ENCODE measurements around the gene USP33. TPM values are rescaled to one million over a fixed set of nuclear protein-coding genes. Genes with fewer than 3 reads are reported as not detected.

USP33 gene
- total and polyA plus RNA-seq, 2 of the 13 experiments (the other 11 are each of a cell fraction or from before 2014, with no cell fraction given): 32.0 to 49.1 TPM

GRCh38 chr1:77683160-77684148 lies 76.2 kb downstream of the USP33 start (continued):
- no peak for TF ChIP-seq NCOA5 (CRISPR knock-in tag; IDR thresholded peaks at IDR 0.05)
- no peak for TF ChIP-seq SUZ12 (IDR thresholded peaks at IDR 0.05; ENCODE audit: low read depth, low read length)
- TF ChIP-seq, protein P1, sequence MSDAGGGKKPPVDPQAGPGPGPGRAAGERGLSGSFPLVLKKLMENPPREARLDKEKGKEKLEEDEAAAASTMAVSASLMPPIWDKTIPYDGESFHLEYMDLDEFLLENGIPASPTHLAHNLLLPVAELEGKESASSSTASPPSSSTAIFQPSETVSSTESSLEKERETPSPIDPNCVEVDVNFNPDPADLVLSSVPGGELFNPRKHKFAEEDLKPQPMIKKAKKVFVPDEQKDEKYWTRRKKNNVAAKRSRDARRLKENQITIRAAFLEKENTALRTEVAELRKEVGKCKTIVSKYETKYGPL (CRISPR knock-in tag; IDR thresholded peaks at IDR 0.05): no peak
- TF ChIP-seq RAD51 (IDR thresholded peaks at IDR 0.05; ENCODE audit: borderline replicate concordance): no peak
- TF ChIP-seq, protein P2, sequence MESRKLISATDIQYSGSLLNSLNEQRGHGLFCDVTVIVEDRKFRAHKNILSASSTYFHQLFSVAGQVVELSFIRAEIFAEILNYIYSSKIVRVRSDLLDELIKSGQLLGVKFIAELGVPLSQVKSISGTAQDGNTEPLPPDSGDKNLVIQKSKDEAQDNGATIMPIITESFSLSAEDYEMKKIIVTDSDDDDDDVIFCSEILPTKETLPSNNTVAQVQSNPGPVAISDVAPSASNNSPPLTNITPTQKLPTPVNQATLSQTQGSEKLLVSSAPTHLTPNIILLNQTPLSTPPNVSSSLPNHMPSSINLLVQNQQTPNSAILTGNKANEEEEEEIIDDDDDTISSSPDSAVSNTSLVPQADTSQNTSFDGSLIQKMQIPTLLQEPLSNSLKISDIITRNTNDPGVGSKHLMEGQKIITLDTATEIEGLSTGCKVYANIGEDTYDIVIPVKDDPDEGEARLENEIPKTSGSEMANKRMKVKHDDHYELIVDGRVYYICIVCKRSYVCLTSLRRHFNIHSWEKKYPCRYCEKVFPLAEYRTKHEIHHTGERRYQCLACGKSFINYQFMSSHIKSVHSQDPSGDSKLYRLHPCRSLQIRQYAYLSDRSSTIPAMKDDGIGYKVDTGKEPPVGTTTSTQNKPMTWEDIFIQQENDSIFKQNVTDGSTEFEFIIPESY (CRISPR knock-in tag; IDR thresholded peaks at IDR 0.05): no peak
- TF ChIP-seq ELF1 (CRISPR knock-in tag; IDR thresholded peaks at IDR 0.05): peak; percentile 56
- no peak for TF ChIP-seq MATR3 (CRISPR knock-in tag; IDR thresholded peaks at IDR 0.05)
- no peak for TF ChIP-seq EHMT2 (IDR thresholded peaks at IDR 0.05; ENCODE audit: borderline replicate concordance, low read depth, low read length)
- TF ChIP-seq ZNF251 (CRISPR knock-in tag; IDR thresholded peaks at IDR 0.05): no peak
- TF ChIP-seq, protein P3, sequence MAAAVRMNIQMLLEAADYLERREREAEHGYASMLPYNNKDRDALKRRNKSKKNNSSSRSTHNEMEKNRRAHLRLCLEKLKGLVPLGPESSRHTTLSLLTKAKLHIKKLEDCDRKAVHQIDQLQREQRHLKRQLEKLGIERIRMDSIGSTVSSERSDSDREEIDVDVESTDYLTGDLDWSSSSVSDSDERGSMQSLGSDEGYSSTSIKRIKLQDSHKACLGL (CRISPR knock-in tag; IDR thresholded peaks at IDR 0.05): 0 out of 2 replicates have a peak, but pooled peaks have one; percentile 47
- TF ChIP-seq NCOR1 (IDR thresholded peaks at IDR 0.05; ENCODE audit: borderline replicate concordance, low read length): no peak
- TF ChIP-seq GRHL1 (CRISPR knock-in tag; conservative IDR thresholded peaks at IDR 0.05): no peak
- peak; percentile 25; the same call in 1 of the 2 replicates for TF ChIP-seq NFKB2 (CRISPR knock-in tag; IDR thresholded peaks at IDR 0.05; ENCODE audit: borderline replicate concordance)
- no peak for TF ChIP-seq MED13 (CRISPR knock-in tag; IDR thresholded peaks at IDR 0.05)
- TF ChIP-seq ZNF761 (CRISPR knock-in tag; conservative IDR thresholded peaks at IDR 0.05): no peak
- peak; percentile 27; the same call in 1 of the 2 replicates for TF ChIP-seq BCL6 (CRISPR knock-in tag; IDR thresholded peaks at IDR 0.05)
- no peak for TF ChIP-seq SMARCE1 (IDR thresholded peaks at IDR 0.05; ENCODE audit: borderline replicate concordance)
- no peak for TF ChIP-seq ZNF776 (CRISPR knock-in tag; IDR thresholded peaks at IDR 0.05)
- TF ChIP-seq ATF7-NPFF (CRISPR knock-in tag; IDR thresholded peaks at IDR 0.05; ENCODE audit: low read depth): peak; percentile 88
- TF ChIP-seq NCOA1 (CRISPR knock-in tag; IDR thresholded peaks at IDR 0.05): no peak
- TF ChIP-seq RFXANK (CRISPR knock-in tag; IDR thresholded peaks at IDR 0.05): no peak
- 0 out of 2 replicates have a peak, but pooled peaks have one; percentile 37 for TF ChIP-seq ZNF605 (CRISPR knock-in tag; IDR thresholded peaks at IDR 0.05)
- no peak for TF ChIP-seq ZNF496 (CRISPR knock-in tag; IDR thresholded peaks at IDR 0.05; ENCODE audit: insufficient replicate concordance)
- TF ChIP-seq AGO1 (IDR thresholded peaks at IDR 0.05; ENCODE audit: low read depth, low read length, poor library complexity, severe bottlenecking): no peak
- TF ChIP-seq ZNF737 (CRISPR knock-in tag; IDR thresholded peaks at IDR 0.05; ENCODE audit: borderline replicate concordance): no peak
- no peak for TF ChIP-seq SNRNP70 (IDR thresholded peaks at IDR 0.05; ENCODE audit: low read depth, low read length)
- no peak for TF ChIP-seq ZNF589 (CRISPR knock-in tag; conservative IDR thresholded peaks at IDR 0.05)
